IPS-18a (cell line): ENCODE results near the gene FOXP1.

Source experiments
- H3K27ac ChIP-seq: one replicate; pipeline ENCODE4 v1.5.1; 2013; ENCODE audit warnings: low read length
- H3K27me3 ChIP-seq: one replicate; pipeline ENCODE4 v1.6.1; 2013; ENCODE audit warnings: mild to moderate bottlenecking, low read length; ENCODE audit not compliant: control insufficient read depth, insufficient read depth
- H3K36me3 ChIP-seq: one replicate; pipeline ENCODE4 v1.6.1; 2013; ENCODE audit warnings: low read depth, low read length; ENCODE audit not compliant: control insufficient read depth
- H3K4me1 ChIP-seq: one replicate; pipeline ENCODE4 v1.6.1; 2013; ENCODE audit warnings: low read depth, low read length; ENCODE audit not compliant: control insufficient read depth
- H3K4me3 ChIP-seq: one replicate; pipeline ENCODE4 v1.5.1; 2013; ENCODE audit warnings: low read length
- H3K9ac ChIP-seq: one replicate; pipeline ENCODE4 v1.6.1; 2013; ENCODE audit warnings: mild to moderate bottlenecking, low read length, moderate library complexity
- H3K9me3 ChIP-seq: one replicate; pipeline ENCODE4 v1.6.1; 2013; ENCODE audit warnings: low read depth, low read length; ENCODE audit not compliant: control insufficient read depth

Gene FOXP1

DNA sequence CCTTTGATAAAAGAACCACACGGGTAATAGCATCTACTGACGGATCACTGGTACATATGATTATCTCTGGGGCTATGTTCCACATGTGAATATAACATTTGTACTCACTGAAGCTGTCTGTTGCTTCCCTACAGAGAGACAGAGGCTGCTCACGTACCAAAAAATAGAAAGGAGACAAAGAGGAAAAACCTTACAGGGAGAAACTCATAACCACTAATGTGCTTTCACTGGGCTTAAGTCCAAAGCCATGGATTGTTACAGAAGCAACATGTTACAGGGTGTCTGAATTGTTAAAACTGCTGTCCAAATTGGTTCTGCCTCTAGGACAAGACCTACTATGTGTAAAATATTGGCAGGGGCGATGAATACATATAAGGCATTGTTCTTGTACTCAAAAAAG, 311.9 kb downstream of the FOXP1 start:
- Histone ChIP-seq H3K4me3 (no peak overlapping the region), H3K36me3 (no peaks in the 10 kb centered on the region), H3K9me3 (no peaks in the 10 kb centered on the region), H3K27me3 (no peaks in the 10 kb centered on the region), H3K9ac (no peak overlapping the region), H3K27ac (no peak overlapping the region), H3K4me1 (no peaks in the 10 kb centered on the region)

DNA sequence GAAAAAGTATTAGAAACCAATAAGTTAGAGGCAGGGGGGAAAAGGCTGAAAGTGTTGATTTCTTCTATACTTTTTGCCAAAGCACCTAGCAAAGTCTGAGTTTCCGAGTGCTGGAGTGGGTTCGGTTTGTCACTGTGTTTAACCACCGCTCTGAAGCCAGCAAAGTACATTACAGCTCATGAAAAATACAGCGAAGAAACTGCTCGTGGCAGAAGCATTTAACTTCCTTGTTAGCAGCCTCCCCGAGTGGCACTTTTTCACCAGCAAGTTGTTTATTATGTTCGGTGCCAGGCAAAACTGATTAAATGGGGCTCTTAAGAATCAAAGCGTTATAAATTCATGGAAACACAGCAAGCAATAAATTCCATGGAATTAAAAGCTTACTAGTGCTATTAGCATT, 313.6 kb downstream of the FOXP1 start:
- H3K9me3 ChIP-seq = no peaks in the 10 kb centered on the region
- no peak overlapping the region for H3K27ac ChIP-seq
- no peaks in the 10 kb centered on the region for H3K27me3 ChIP-seq
- no peak overlapping the region for H3K4me3 ChIP-seq
- H3K4me1 ChIP-seq = no peaks in the 10 kb centered on the region
- H3K9ac ChIP-seq = no peak overlapping the region
- H3K36me3 ChIP-seq = no peaks in the 10 kb centered on the region

DNA sequence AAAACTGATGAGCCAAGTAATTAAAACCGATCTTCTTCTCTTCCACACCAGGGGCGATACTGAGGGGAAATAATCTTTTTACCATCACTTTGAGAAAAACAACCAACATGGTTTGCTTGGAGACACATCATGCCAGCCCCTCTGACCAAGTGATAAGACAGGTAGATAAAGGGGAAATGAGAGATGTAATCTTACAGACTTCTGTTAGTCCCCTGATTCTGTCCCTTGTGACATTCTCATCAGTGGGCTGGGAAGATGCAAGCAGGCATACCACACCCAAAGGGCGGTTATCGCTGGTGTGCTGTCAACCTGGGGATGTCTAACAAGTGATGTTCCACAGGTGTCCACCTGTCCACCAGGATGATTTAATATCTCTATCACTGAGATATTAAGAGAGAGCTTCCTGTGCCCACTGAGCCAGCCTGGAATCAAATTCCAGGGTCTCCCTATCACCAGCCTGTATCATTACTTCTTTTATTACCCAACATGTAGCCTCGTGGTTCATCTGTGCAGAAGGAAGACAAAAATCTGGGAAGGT, 315.0 kb downstream of the FOXP1 start:
- Histone ChIP-seq H3K4me3 (no peak overlapping the region), H3K9me3 (no peaks in the 10 kb centered on the region), H3K9ac (no peak overlapping the region), H3K27me3 (no peaks in the 10 kb centered on the region), H3K4me1 (no peaks in the 10 kb centered on the region), H3K36me3 (no peaks in the 10 kb centered on the region), H3K27ac (no peak overlapping the region)

DNA sequence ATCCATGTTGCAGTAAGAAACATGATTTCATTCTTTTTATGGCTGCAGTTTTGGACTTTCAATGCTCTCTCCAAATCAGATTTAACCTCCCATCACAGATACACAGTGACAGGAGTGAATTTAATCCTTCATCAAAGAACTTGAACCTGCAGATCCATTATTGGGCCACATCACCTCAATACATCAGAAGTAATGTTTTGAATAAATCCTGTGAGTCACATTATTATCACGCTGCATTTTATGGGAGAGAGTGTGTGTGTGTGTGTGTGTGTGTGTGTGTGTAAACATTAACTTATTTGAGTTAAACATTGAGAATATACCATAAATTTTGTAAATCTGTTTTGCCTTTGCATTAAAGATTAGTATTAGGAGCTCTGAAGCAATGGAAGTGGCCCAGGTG, 316.7 kb downstream of the FOXP1 start:
- no peaks in the 10 kb centered on the region for H3K4me1 ChIP-seq
- no peaks in the 10 kb centered on the region for H3K36me3 ChIP-seq

DNA sequence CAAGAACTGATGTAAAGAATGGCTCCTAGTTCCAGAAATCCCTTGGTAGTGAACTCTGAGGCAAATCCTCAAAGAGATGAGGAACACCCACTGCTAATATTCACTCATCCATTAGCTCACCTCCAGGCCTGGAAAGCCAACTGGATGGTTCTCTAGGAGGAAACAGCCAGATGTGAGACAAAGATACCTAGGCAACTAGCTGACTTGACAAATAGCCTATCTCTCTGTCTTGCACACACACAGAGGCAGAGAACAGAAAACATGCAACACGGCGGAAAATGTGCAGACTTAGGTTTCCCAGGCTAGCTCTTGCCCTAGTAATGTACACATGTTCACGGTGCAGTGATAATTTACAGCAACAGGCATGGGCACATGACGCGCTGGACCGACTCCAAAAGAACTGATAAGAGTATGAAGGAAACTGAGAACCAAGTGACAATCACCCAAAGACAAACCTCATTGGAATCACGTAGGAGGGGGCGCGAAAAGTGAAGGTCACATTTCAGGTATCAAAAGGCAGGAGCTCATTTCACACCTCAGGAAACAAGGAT, 318.1 kb downstream of the FOXP1 start:
- Histone ChIP-seq H3K4me3 (no peak overlapping the region), H3K36me3 (no peaks in the 10 kb centered on the region), H3K27ac (no peak overlapping the region), H3K9me3 (no peaks in the 10 kb centered on the region), H3K9ac (no peak overlapping the region), H3K4me1 (no peaks in the 10 kb centered on the region), H3K27me3 (no peaks in the 10 kb centered on the region)

More for the DNA sequence above, 316.7 kb downstream of the FOXP1 start:
- Histone ChIP-seq H3K27me3 (no peaks in the 10 kb centered on the region), H3K27ac (no peak overlapping the region), H3K9ac (no peak overlapping the region), H3K4me3 (no peak overlapping the region), H3K9me3 (no peaks in the 10 kb centered on the region)

DNA sequence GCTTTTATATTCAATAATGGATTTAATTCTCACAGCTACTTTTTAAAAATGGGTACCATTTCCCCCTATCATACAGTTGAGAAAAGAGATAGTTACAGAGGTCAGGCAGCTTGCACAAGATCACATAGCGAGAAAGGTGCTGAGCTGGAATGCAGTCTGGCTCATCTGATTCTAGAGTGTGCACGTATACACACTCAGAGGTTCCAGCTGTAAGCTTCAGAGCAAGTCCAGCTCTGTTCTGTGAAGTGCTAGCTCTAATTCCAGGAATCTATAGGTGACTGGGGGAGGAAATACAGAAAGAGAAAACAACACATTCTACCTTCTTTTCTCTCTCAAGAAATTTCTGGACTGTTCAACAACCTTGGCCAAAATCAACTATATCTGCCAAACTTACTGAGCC, 318.7 kb downstream of the FOXP1 start:
- Histone ChIP-seq H3K9me3 (no peaks in the 10 kb centered on the region), H3K27ac (no peak overlapping the region), H3K36me3 (no peaks in the 10 kb centered on the region), H3K4me1 (no peaks in the 10 kb centered on the region), H3K27me3 (no peaks in the 10 kb centered on the region), H3K9ac (no peak overlapping the region), H3K4me3 (no peak overlapping the region)

DNA sequence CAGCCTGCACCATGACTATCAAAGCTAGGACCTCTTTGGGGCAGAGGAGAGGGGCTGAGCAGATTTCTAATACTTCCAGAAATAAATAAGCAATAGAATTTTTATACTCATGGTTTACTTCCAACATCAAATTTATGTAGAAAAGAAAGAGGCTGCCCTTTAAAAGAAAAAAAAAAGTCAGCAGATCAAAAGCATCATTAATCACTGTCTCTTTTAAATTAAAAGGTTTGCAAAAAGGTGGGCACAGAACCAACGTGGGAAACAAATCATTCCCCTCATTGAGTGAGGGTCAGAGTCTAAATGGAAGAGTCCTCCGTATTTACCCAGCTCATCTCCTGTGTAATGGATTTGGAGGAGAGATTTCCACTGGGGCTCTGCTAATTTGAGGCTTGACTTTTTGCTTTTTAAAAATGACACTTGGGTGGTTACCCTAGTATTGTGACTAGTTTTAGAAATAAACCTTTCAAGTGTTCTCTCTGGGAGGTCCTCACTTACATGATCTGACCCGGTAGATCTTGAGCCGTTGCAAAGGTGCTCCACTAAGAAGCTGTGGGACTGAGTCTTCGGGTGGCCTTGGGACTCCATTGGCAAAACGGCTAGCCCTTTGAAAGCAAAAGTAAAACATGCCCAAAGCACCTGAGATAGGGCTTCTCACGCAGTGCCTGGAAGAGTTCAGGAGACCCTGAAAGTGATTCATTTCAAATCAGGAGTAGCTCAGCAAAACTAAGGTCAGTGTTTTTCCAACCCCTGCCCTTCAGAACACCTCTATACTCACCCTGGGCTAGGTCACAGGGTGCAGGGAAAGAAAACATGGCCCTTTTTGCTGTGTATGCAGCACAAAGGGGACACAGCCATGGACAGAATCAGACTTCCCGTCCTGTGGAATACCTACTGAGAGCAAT, 320.9 kb downstream of the FOXP1 start:
- Histone ChIP-seq H3K36me3 (no peaks in the 10 kb centered on the region), H3K4me1 (peaks cover 8% of the 10 kb centered on the region), H3K27ac (no peak overlapping the region), H3K9me3 (no peaks in the 10 kb centered on the region), H3K27me3 (no peaks in the 10 kb centered on the region), H3K4me3 (no peak overlapping the region), H3K9ac (no peak overlapping the region)

DNA sequence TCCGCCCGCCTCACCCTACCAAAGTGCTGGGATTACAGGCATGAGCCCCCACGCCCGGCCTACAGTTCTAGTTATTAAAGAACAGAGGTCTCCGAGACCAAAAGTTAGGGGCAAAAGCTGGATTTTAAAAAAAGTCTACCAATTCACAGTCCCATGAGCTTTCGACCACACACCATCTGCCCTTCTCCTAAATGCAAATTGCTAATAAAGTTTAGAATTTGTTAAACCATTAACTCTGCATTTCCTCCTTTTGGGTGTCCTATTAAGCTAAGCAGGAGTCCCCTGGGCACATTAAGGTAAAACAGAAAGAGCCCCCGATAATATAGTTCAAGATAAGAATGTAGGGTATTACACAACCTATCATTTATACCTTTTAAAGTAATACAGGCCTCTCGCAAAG, 322.7 kb downstream of the FOXP1 start:
- Histone ChIP-seq H3K9me3 (no peaks in the 10 kb centered on the region), H3K4me3 (no peak overlapping the region), H3K36me3 (no peaks in the 10 kb centered on the region), H3K27me3 (no peaks in the 10 kb centered on the region), H3K27ac (no peak overlapping the region), H3K4me1 (peaks cover 8% of the 10 kb centered on the region), H3K9ac (no peak overlapping the region)

DNA sequence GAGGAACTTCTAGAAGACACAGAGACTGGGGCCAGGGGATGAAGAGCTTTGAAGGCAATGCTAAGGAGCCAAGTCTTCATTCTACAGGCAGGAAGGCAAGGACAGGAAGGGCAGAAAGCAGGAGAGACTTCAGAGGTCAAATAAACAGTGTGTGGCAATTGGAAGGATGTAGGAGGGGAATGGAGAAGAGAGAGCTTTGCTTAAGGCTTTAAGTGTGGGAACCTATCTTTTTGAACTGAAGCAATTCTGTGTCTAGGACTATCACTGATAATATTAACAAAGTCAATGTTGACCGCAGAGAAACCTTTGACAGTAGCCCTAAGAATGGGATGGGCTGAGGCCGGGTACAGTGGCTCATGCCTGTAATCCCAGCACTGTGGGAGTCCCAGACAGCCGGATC, 325.0 kb downstream of the FOXP1 start:
- H3K4me3 ChIP-seq = no peak overlapping the region

DNA sequence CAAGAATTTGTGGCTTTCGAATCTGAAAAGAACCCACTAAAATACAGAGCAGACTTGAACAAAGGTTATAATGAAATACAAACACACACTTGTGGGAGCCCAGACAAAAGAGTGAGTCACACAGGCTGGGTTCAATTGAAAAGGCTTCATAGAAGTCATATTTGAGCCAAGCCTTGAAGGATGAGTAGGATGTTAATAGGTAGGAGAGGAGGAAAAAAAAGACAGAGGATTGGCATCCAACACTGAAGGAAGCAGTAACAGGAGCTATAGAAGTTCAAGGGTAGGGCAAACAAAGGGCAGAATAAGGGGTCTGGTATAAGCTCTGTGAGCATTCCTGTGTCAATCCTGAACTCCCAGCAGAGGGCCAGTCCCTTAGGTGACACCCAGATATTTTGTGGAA, 325.4 kb downstream of the FOXP1 start:
- no peak overlapping the region for H3K27ac ChIP-seq
- H3K27me3 ChIP-seq = no peaks in the 10 kb centered on the region
- peaks cover 8% of the 10 kb centered on the region for H3K4me1 ChIP-seq
- H3K4me3 ChIP-seq = no peak overlapping the region
- no peak overlapping the region for H3K9ac ChIP-seq
- no peaks in the 10 kb centered on the region for H3K36me3 ChIP-seq
- H3K9me3 ChIP-seq = no peaks in the 10 kb centered on the region

More for the DNA sequence above, 325.0 kb downstream of the FOXP1 start:
- H3K36me3 ChIP-seq = no peaks in the 10 kb centered on the region
- no peaks in the 10 kb centered on the region for H3K27me3 ChIP-seq
- no peak overlapping the region for H3K9ac ChIP-seq
- no peak overlapping the region for H3K27ac ChIP-seq
- peaks cover 8% of the 10 kb centered on the region for H3K4me1 ChIP-seq
- H3K9me3 ChIP-seq = no peaks in the 10 kb centered on the region

DNA sequence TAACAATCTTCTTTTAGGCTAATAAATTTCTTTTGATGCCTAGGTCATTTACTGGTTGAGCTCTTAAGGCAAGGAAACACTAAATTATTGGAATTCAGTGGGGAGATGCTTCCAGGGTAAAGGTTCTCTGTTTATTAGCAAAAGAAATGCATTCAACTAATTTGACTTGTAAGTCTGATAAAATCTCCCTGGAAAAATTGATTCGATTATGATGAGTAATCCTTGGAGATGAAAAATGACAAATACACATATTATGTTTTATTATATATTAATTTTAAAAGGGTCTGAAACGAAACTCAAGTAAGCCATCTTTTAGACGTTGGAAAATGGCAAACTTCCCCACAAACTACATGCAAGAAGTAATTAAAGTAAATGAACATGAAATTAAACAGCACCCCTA, 328.0 kb downstream of the FOXP1 start:
- H3K4me1 ChIP-seq = peaks cover 8% of the 10 kb centered on the region
- no peaks in the 10 kb centered on the region for H3K27me3 ChIP-seq
- no peaks in the 10 kb centered on the region for H3K36me3 ChIP-seq
- no peak overlapping the region for H3K27ac ChIP-seq
- no peak overlapping the region for H3K9ac ChIP-seq
- no peaks in the 10 kb centered on the region for H3K9me3 ChIP-seq
- H3K4me3 ChIP-seq = no peak overlapping the region
